ENCODE data around the gene CEP170B.

DNA sequence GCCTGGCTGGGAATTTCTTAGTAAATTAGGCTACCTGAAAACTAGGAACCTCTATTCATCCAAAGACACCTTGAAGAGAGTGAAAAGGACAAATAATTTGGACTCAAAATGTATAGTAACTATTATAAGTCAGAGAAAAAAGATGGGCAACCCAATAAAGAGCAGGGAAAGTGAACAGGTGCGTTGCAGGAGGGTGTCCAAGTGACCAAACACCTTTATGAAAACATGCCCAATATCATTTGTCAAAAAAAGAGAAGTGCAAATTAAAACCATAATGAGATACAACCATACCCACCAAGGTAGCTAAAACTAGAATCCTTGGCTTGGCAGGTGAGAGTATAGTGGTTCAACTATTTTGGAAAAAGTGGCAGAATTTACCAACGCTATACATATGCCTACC lies 34.7 kb downstream of the CEP170B start:
- TF ChIP-seq EP300 (IDR thresholded peaks at IDR 0.05; ENCODE audit: borderline replicate concordance), result no peak
- TF ChIP-seq, protein P1, sequence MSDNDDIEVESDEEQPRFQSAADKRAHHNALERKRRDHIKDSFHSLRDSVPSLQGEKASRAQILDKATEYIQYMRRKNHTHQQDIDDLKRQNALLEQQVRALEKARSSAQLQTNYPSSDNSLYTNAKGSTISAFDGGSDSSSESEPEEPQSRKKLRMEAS (IDR thresholded peaks at IDR 0.05), result no peak
